ENCODE data around the gene ABCA12. TPM values are rescaled to one million over a fixed set of nuclear protein-coding genes. Genes with fewer than 3 reads are reported as not detected.

The ABCA12 gene
- polyA plus RNA-seq, 2 donors, result 0.55 to 1.0 TPM

- no peaks in the 10 kb centered on the region for H3K4me1 ChIP-seq (ENCODE audit: control insufficient read depth in 2 of 2, insufficient read depth in 2 of 2, low read length in 1 of 2)
- no peaks in the 10 kb centered on the region for H3K9me3 ChIP-seq (ENCODE audit: control insufficient read depth in 2 of 2, insufficient read depth in 1 of 2, low read depth in 1 of 2, low read length in 1 of 2)
- H3K27ac ChIP-seq (ENCODE audit: low read depth in 2 of 2, low read length in 1 of 2), result no peak overlapping the region
- H3K27me3 ChIP-seq (ENCODE audit: control insufficient read depth in 1 of 2, insufficient read depth in 2 of 2, low read length in 2 of 2), result no peaks in the 10 kb centered on the region
- WGBS, 2 donors, result 91 to 93% methylated on average over 5 of the region's 5 CpGs
- no peak overlapping the region for H3K4me3 ChIP-seq (ENCODE audit: low read depth in 1 of 2, low read length in 2 of 2)
- H3K36me3 ChIP-seq (ENCODE audit: control insufficient read depth in 2 of 2, insufficient read depth in 2 of 2, low read length in 1 of 2), result no peaks in the 10 kb centered on the region
These were observed 108.5 kb downstream of the ABCA12 start for GRCh38 chr2:215029936-215030335.

GRCh38 chr2:215028231-215028630, 110.2 kb downstream of the ABCA12 start:
- Histone ChIP-seq H3K27ac (ENCODE audit: low read depth in 2 of 2, low read length in 1 of 2) (no peak overlapping the region), H3K36me3 (ENCODE audit: control insufficient read depth in 2 of 2, insufficient read depth in 2 of 2, low read length in 1 of 2) (no peaks in the 10 kb centered on the region), H3K27me3 (ENCODE audit: control insufficient read depth in 1 of 2, insufficient read depth in 2 of 2, low read length in 2 of 2) (no peaks in the 10 kb centered on the region), H3K4me1 (ENCODE audit: control insufficient read depth in 2 of 2, insufficient read depth in 2 of 2, low read length in 1 of 2) (no peaks in the 10 kb centered on the region), H3K4me3 (ENCODE audit: low read depth in 1 of 2, low read length in 2 of 2) (no peak overlapping the region), H3K9me3 (ENCODE audit: control insufficient read depth in 2 of 2, insufficient read depth in 1 of 2, low read depth in 1 of 2, low read length in 1 of 2) (no peaks in the 10 kb centered on the region)
- WGBS, 2 donors, result 84 to 91% methylated on average over 1 of the region's 1 CpG

GRCh38 chr2:215027779-215028178, 110.6 kb downstream of the ABCA12 start:
- Histone ChIP-seq H3K27me3 (ENCODE audit: control insufficient read depth in 1 of 2, insufficient read depth in 2 of 2, low read length in 2 of 2) (no peaks in the 10 kb centered on the region), H3K27ac (ENCODE audit: low read depth in 2 of 2, low read length in 1 of 2) (no peak overlapping the region), H3K9me3 (ENCODE audit: control insufficient read depth in 2 of 2, insufficient read depth in 1 of 2, low read depth in 1 of 2, low read length in 1 of 2) (no peaks in the 10 kb centered on the region), H3K4me3 (ENCODE audit: low read depth in 1 of 2, low read length in 2 of 2) (no peak overlapping the region), H3K36me3 (ENCODE audit: control insufficient read depth in 2 of 2, insufficient read depth in 2 of 2, low read length in 1 of 2) (no peaks in the 10 kb centered on the region), H3K4me1 (ENCODE audit: control insufficient read depth in 2 of 2, insufficient read depth in 2 of 2, low read length in 1 of 2) (no peaks in the 10 kb centered on the region)
- WGBS, 2 donors, result 50% methylated on average over 2 of the region's 2 CpGs

GRCh38 chr2:215022910-215023309, 115.5 kb downstream of the ABCA12 start:
- WGBS, 2 donors, result 84 to 91% methylated on average over 2 of the region's 2 CpGs
- H3K36me3 ChIP-seq (ENCODE audit: control insufficient read depth in 2 of 2, insufficient read depth in 2 of 2, low read length in 1 of 2), result no peaks in the 10 kb centered on the region
- H3K4me3 ChIP-seq (ENCODE audit: low read depth in 1 of 2, low read length in 2 of 2), result no peak overlapping the region
- no peak overlapping the region for H3K27ac ChIP-seq (ENCODE audit: low read depth in 2 of 2, low read length in 1 of 2)
- H3K9me3 ChIP-seq (ENCODE audit: control insufficient read depth in 2 of 2, insufficient read depth in 1 of 2, low read depth in 1 of 2, low read length in 1 of 2), result no peaks in the 10 kb centered on the region
- no peaks in the 10 kb centered on the region for H3K27me3 ChIP-seq (ENCODE audit: control insufficient read depth in 1 of 2, insufficient read depth in 2 of 2, low read length in 2 of 2)
- H3K4me1 ChIP-seq (ENCODE audit: control insufficient read depth in 2 of 2, insufficient read depth in 2 of 2, low read length in 1 of 2), result no peaks in the 10 kb centered on the region

- Histone ChIP-seq H3K4me1 (ENCODE audit: control insufficient read depth in 2 of 2, insufficient read depth in 2 of 2, low read length in 1 of 2) (no peaks in the 10 kb centered on the region), H3K9me3 (ENCODE audit: control insufficient read depth in 2 of 2, insufficient read depth in 1 of 2, low read depth in 1 of 2, low read length in 1 of 2) (no peaks in the 10 kb centered on the region), H3K4me3 (ENCODE audit: low read depth in 1 of 2, low read length in 2 of 2) (no peak overlapping the region), H3K36me3 (ENCODE audit: control insufficient read depth in 2 of 2, insufficient read depth in 2 of 2, low read length in 1 of 2) (no peaks in the 10 kb centered on the region), H3K27ac (ENCODE audit: low read depth in 2 of 2, low read length in 1 of 2) (no peak overlapping the region), H3K27me3 (ENCODE audit: control insufficient read depth in 1 of 2, insufficient read depth in 2 of 2, low read length in 2 of 2) (no peaks in the 10 kb centered on the region)
- 20 to 32% methylated on average over 3 of the region's 3 CpGs for WGBS, 2 donors
These were observed 116.0 kb downstream of the ABCA12 start for GRCh38 chr2:215022418-215022817.

GRCh38 chr2:215020283-215020682, 118.1 kb downstream of the ABCA12 start:
- Histone ChIP-seq H3K9me3 (ENCODE audit: control insufficient read depth in 2 of 2, insufficient read depth in 1 of 2, low read depth in 1 of 2, low read length in 1 of 2) (no peaks in the 10 kb centered on the region), H3K27me3 (ENCODE audit: control insufficient read depth in 1 of 2, insufficient read depth in 2 of 2, low read length in 2 of 2) (no peaks in the 10 kb centered on the region), H3K4me1 (ENCODE audit: control insufficient read depth in 2 of 2, insufficient read depth in 2 of 2, low read length in 1 of 2) (no peaks in the 10 kb centered on the region), H3K36me3 (ENCODE audit: control insufficient read depth in 2 of 2, insufficient read depth in 2 of 2, low read length in 1 of 2) (no peaks in the 10 kb centered on the region), H3K4me3 (ENCODE audit: low read depth in 1 of 2, low read length in 2 of 2) (no peak overlapping the region), H3K27ac (ENCODE audit: low read depth in 2 of 2, low read length in 1 of 2) (no peak overlapping the region)
- WGBS, 2 donors, result 41 to 42% methylated on average over 2 of the region's 2 CpGs

GRCh38 chr2:215019521-215020145, 118.8 kb downstream of the ABCA12 start:
- H3K4me3 ChIP-seq (ENCODE audit: low read depth in 1 of 2, low read length in 2 of 2), result no peak overlapping the region
- H3K27me3 ChIP-seq (ENCODE audit: control insufficient read depth in 1 of 2, insufficient read depth in 2 of 2, low read length in 2 of 2), result no peaks in the 10 kb centered on the region
- H3K9me3 ChIP-seq (ENCODE audit: control insufficient read depth in 2 of 2, insufficient read depth in 1 of 2, low read depth in 1 of 2, low read length in 1 of 2), result no peaks in the 10 kb centered on the region
- WGBS, 2 donors, result 87% methylated on average over 8 of the region's 8 CpGs
- H3K4me1 ChIP-seq (ENCODE audit: control insufficient read depth in 2 of 2, insufficient read depth in 2 of 2, low read length in 1 of 2), result no peaks in the 10 kb centered on the region
- H3K27ac ChIP-seq (ENCODE audit: low read depth in 2 of 2, low read length in 1 of 2), result no peak overlapping the region
- no peaks in the 10 kb centered on the region for H3K36me3 ChIP-seq (ENCODE audit: control insufficient read depth in 2 of 2, insufficient read depth in 2 of 2, low read length in 1 of 2)

- WGBS, 2 donors, result 72 to 84% methylated on average over 3 of the region's 3 CpGs
- no peaks in the 10 kb centered on the region for H3K4me1 ChIP-seq (ENCODE audit: control insufficient read depth in 2 of 2, insufficient read depth in 2 of 2, low read length in 1 of 2)
- no peak overlapping the region for H3K4me3 ChIP-seq (ENCODE audit: low read depth in 1 of 2, low read length in 2 of 2)
- H3K27me3 ChIP-seq (ENCODE audit: control insufficient read depth in 1 of 2, insufficient read depth in 2 of 2, low read length in 2 of 2), result no peaks in the 10 kb centered on the region
- H3K27ac ChIP-seq (ENCODE audit: low read depth in 2 of 2, low read length in 1 of 2), result no peak overlapping the region
- no peaks in the 10 kb centered on the region for H3K9me3 ChIP-seq (ENCODE audit: control insufficient read depth in 2 of 2, insufficient read depth in 1 of 2, low read depth in 1 of 2, low read length in 1 of 2)
- H3K36me3 ChIP-seq (ENCODE audit: control insufficient read depth in 2 of 2, insufficient read depth in 2 of 2, low read length in 1 of 2), result no peaks in the 10 kb centered on the region
These were observed 119.3 kb downstream of the ABCA12 start for GRCh38 chr2:215019085-215019484.

GRCh38 chr2:215015421-215015820, 123.0 kb downstream of the ABCA12 start:
- Histone ChIP-seq H3K27ac (ENCODE audit: low read depth in 2 of 2, low read length in 1 of 2) (no peak overlapping the region), H3K9me3 (ENCODE audit: control insufficient read depth in 2 of 2, insufficient read depth in 1 of 2, low read depth in 1 of 2, low read length in 1 of 2) (no peaks in the 10 kb centered on the region), H3K4me3 (ENCODE audit: low read depth in 1 of 2, low read length in 2 of 2) (no peak overlapping the region), H3K36me3 (ENCODE audit: control insufficient read depth in 2 of 2, insufficient read depth in 2 of 2, low read length in 1 of 2) (no peaks in the 10 kb centered on the region), H3K4me1 (ENCODE audit: control insufficient read depth in 2 of 2, insufficient read depth in 2 of 2, low read length in 1 of 2) (no peaks in the 10 kb centered on the region), H3K27me3 (ENCODE audit: control insufficient read depth in 1 of 2, insufficient read depth in 2 of 2, low read length in 2 of 2) (no peaks in the 10 kb centered on the region)
- WGBS, 2 donors, result 83 to 84% methylated on average over 3 of the region's 3 CpGs

- Histone ChIP-seq H3K36me3 (ENCODE audit: control insufficient read depth in 2 of 2, insufficient read depth in 2 of 2, low read length in 1 of 2) (no peaks in the 10 kb centered on the region), H3K9me3 (ENCODE audit: control insufficient read depth in 2 of 2, insufficient read depth in 1 of 2, low read depth in 1 of 2, low read length in 1 of 2) (no peaks in the 10 kb centered on the region), H3K4me3 (ENCODE audit: low read depth in 1 of 2, low read length in 2 of 2) (no peak overlapping the region), H3K27ac (ENCODE audit: low read depth in 2 of 2, low read length in 1 of 2) (no peak overlapping the region), H3K27me3 (ENCODE audit: control insufficient read depth in 1 of 2, insufficient read depth in 2 of 2, low read length in 2 of 2) (no peaks in the 10 kb centered on the region), H3K4me1 (ENCODE audit: control insufficient read depth in 2 of 2, insufficient read depth in 2 of 2, low read length in 1 of 2) (no peaks in the 10 kb centered on the region)
- WGBS, 2 donors, result 53 to 62% methylated on average over 2 of the region's 2 CpGs
These were observed 128.0 kb downstream of the ABCA12 start for GRCh38 chr2:215010390-215010789.

Data from esophagus (tissue), 2 donors.